ENCODE results near the gene TTC7B. TPM values are rescaled to one million over a fixed set of nuclear protein-coding genes. Genes with fewer than 3 reads are reported as not detected.

TTC7B gene
- polyA plus RNA-seq, 1 donor from 2014 or later, result 19.9 TPM

DNA sequence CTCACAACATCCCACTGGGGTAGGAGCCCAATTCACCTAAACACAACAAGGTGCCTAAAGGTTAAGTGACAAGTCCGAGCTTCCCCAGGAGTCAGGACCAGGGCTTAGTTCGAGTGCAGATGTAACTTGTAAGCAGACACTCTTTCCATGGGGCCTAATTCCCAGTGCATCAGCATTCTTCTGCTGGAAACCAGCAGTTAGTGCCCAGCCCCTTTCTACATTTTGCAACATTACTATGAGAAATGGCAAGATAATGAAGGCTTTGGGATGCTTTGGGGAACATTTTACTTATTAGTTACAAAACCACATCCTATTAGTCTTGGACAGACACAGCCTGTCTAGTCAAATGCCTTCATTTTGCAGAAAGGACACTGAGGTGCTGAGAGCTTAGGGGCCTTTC lies 239.6 kb downstream of the TTC7B start:
- H3K9ac ChIP-seq (ENCODE audit: low read length), result no peak overlapping the region
- TF ChIP-seq SMC3 (conservative IDR thresholded peaks at IDR 0.05; ENCODE audit: poor library complexity) (no peak), RAD21 (conservative IDR thresholded peaks at IDR 0.05) (no peak), EP300 (conservative IDR thresholded peaks at IDR 0.05; ENCODE audit: poor library complexity, severe bottlenecking) (no peak), EZH2 (IDR thresholded peaks at IDR 0.05; ENCODE audit: borderline replicate concordance, insufficient read depth, low read length, poor library complexity, severe bottlenecking) (no peak), TAF1 (IDR thresholded peaks at IDR 0.05; ENCODE audit: low read depth) (no peak), POLR2AphosphoS5 (IDR thresholded peaks at IDR 0.05) (no peak), MXI1 (conservative IDR thresholded peaks at IDR 0.05; ENCODE audit: poor library complexity, severe bottlenecking) (no peak)
- TF ChIP-seq, protein P1, sequence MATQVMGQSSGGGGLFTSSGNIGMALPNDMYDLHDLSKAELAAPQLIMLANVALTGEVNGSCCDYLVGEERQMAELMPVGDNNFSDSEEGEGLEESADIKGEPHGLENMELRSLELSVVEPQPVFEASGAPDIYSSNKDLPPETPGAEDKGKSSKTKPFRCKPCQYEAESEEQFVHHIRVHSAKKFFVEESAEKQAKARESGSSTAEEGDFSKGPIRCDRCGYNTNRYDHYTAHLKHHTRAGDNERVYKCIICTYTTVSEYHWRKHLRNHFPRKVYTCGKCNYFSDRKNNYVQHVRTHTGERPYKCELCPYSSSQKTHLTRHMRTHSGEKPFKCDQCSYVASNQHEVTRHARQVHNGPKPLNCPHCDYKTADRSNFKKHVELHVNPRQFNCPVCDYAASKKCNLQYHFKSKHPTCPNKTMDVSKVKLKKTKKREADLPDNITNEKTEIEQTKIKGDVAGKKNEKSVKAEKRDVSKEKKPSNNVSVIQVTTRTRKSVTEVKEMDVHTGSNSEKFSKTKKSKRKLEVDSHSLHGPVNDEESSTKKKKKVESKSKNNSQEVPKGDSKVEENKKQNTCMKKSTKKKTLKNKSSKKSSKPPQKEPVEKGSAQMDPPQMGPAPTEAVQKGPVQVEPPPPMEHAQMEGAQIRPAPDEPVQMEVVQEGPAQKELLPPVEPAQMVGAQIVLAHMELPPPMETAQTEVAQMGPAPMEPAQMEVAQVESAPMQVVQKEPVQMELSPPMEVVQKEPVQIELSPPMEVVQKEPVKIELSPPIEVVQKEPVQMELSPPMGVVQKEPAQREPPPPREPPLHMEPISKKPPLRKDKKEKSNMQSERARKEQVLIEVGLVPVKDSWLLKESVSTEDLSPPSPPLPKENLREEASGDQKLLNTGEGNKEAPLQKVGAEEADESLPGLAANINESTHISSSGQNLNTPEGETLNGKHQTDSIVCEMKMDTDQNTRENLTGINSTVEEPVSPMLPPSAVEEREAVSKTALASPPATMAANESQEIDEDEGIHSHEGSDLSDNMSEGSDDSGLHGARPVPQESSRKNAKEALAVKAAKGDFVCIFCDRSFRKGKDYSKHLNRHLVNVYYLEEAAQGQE (IDR thresholded peaks at IDR 0.05; ENCODE audit: borderline replicate concordance), result no peak
- TF ChIP-seq, protein P2, sequence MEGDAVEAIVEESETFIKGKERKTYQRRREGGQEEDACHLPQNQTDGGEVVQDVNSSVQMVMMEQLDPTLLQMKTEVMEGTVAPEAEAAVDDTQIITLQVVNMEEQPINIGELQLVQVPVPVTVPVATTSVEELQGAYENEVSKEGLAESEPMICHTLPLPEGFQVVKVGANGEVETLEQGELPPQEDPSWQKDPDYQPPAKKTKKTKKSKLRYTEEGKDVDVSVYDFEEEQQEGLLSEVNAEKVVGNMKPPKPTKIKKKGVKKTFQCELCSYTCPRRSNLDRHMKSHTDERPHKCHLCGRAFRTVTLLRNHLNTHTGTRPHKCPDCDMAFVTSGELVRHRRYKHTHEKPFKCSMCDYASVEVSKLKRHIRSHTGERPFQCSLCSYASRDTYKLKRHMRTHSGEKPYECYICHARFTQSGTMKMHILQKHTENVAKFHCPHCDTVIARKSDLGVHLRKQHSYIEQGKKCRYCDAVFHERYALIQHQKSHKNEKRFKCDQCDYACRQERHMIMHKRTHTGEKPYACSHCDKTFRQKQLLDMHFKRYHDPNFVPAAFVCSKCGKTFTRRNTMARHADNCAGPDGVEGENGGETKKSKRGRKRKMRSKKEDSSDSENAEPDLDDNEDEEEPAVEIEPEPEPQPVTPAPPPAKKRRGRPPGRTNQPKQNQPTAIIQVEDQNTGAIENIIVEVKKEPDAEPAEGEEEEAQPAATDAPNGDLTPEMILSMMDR (IDR thresholded peaks at IDR 0.05; ENCODE audit: poor library complexity, severe bottlenecking), result no peak
- no peak overlapping the region for H3K4me2 ChIP-seq (ENCODE audit: low read length)
- peak overlapping the region; percentile 29 for H3K27ac ChIP-seq (ENCODE audit: low read length)
- H3K79me2 ChIP-seq (replicated peaks; ENCODE audit: insufficient read depth, low read length), result no peaks in the 10 kb centered on the region
- no peaks in the 10 kb centered on the region for H3K9me2 ChIP-seq (ENCODE audit: insufficient read depth, low read length)
- H2AFZ ChIP-seq (ENCODE audit: low read depth, low read length), result no peak overlapping the region
- H3K27me3 ChIP-seq (ENCODE audit: insufficient read depth, low read depth, low read length), result no peaks in the 10 kb centered on the region
- no peaks in the 10 kb centered on the region for H3F3A ChIP-seq (ENCODE audit: insufficient read depth, low read length, poor library complexity, severe bottlenecking)
- no peaks in the 10 kb centered on the region for H3K9me3 ChIP-seq (ENCODE audit: low read length)
- no peaks in the 10 kb centered on the region for H4K20me1 ChIP-seq (ENCODE audit: insufficient read depth)
- H3K36me3 ChIP-seq (ENCODE audit: insufficient read depth, low read length), result no peaks in the 10 kb centered on the region
- H3K4me3 ChIP-seq (ENCODE audit: low read length), result no peak overlapping the region

DNA sequence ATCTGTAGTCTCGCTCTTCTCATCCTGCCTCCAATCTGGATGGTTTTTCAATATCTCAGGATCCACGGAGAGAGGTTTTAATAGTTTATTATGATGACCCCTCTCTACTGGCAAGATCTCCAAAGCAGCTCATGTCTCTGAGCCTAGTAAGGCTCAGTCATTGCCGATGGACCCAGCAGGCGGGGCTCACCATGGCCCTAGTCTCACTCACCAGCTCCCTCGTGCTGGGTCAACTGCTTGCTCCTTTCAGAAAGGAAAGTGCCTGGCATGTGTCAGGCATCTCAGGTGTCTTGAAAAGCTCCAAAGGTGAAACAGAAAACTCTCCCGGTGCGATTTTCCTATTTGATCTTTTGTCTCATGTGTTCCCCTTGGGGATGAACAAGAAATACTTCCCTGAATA lies 240.4 kb downstream of the TTC7B start:
- peaks cover 3% of the 10 kb centered on the region for H3K36me3 ChIP-seq (ENCODE audit: insufficient read depth, low read length)
- H3K79me2 ChIP-seq (replicated peaks; ENCODE audit: insufficient read depth, low read length), result no peaks in the 10 kb centered on the region
- peak overlapping the region; percentile 29 for H3K27ac ChIP-seq (ENCODE audit: low read length)
- H4K20me1 ChIP-seq (ENCODE audit: insufficient read depth), result no peaks in the 10 kb centered on the region
- H2AFZ ChIP-seq (ENCODE audit: low read depth, low read length), result no peak overlapping the region
- no peaks in the 10 kb centered on the region for H3K9me2 ChIP-seq (ENCODE audit: insufficient read depth, low read length)
- no peaks in the 10 kb centered on the region for H3K9me3 ChIP-seq (ENCODE audit: low read length)
- no peak overlapping the region for H3K9ac ChIP-seq (ENCODE audit: low read length)
- TF ChIP-seq SMC3 (conservative IDR thresholded peaks at IDR 0.05; ENCODE audit: poor library complexity) (no peak), POLR2AphosphoS5 (IDR thresholded peaks at IDR 0.05) (no peak), TAF1 (IDR thresholded peaks at IDR 0.05; ENCODE audit: low read depth) (no peak), EZH2 (IDR thresholded peaks at IDR 0.05; ENCODE audit: borderline replicate concordance, insufficient read depth, low read length, poor library complexity, severe bottlenecking) (no peak), MXI1 (conservative IDR thresholded peaks at IDR 0.05; ENCODE audit: poor library complexity, severe bottlenecking) (no peak), RAD21 (conservative IDR thresholded peaks at IDR 0.05) (no peak), EP300 (conservative IDR thresholded peaks at IDR 0.05; ENCODE audit: poor library complexity, severe bottlenecking) (no peak)
- TF ChIP-seq, protein P1 (IDR thresholded peaks at IDR 0.05; ENCODE audit: borderline replicate concordance), result no peak
- TF ChIP-seq, protein P2 (IDR thresholded peaks at IDR 0.05; ENCODE audit: poor library complexity, severe bottlenecking), result no peak
- no peaks in the 10 kb centered on the region for H3F3A ChIP-seq (ENCODE audit: insufficient read depth, low read length, poor library complexity, severe bottlenecking)
- no peak overlapping the region for H3K4me2 ChIP-seq (ENCODE audit: low read length)
- H3K27me3 ChIP-seq (ENCODE audit: insufficient read depth, low read depth, low read length), result no peaks in the 10 kb centered on the region
- H3K4me3 ChIP-seq (ENCODE audit: low read length), result no peak overlapping the region
